ENCODE measurements around the gene AEBP2.
A peak's percentile ranks its signal among the peaks of the same experiment; 100 is the strongest.
"Not testable (repeated sequence)": the region's sequence is repeated elsewhere in the genome, so short reads cannot be mapped to it uniquely, and the experiment has no call there.

The AEBP2 gene

GRCh38 chr12:19515179-19515578 is 75.9 kb downstream of the AEBP2 start:
- DNase-seq, result no peak

DNA sequence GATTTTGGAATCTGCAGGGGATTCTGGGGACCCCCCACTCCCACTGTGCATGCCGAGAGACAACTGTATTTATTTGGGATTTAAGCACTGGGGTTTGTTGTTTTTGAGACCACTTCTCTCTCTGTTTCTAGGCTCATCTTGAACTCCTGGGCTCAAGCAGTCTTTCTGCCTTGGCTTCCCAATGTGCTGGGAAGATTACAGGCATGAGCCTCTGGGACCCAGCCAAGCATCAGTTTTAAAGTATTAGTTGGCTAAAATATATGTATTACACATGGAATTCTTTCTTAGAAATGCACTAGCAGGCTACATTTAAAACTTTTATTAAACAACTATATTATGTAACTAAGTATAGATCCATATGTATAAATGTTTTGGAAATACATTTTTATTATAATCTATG is 78.3 kb downstream of the AEBP2 start:
- no peak for DNase-seq

GRCh38 chr12:19518209-19518608 is 78.9 kb downstream of the AEBP2 start:
- no peak for DNase-seq

- no peak for DNase-seq
These were observed 81.5 kb downstream of the AEBP2 start for GRCh38 chr12:19520646-19521415.

DNA sequence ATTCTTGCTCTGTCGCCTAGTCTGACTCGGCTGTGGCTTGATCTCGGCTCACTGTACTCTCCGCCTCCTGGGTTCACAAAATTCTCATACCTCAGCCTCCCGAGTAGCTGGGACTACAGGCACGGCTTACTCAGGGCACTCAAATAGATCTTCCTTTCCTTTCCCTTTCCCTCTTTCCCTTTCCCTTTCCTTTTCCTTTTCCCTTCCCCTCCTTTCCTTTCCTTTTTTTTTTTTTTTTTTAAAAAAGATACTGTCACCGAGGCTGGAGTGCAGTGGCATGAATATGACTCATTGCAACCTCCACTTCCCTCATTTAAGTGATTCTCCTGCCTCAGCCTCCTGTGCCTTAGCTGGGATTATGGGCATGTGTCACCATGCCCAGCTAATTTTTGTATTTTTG is 86.0 kb downstream of the AEBP2 start:
- DNase-seq, result no peak

DNA sequence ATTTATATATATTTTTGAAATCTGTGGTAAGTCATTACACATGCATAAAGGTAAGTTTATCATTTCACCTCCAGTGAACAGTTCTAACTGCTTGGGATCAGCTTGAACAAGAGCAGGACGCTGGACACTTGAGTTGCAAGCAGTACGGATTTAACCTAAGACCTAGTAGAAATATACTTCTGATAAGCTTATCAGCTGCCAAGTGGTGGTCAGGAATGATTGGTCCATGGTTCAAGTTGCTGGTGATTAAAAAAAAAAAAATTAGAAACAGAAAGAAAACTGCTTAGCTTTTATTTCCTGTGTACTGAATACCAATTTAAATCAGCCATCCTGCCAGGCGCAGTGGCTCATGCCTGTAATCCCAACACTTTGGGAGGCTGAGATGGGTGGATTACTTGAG is 88.6 kb downstream of the AEBP2 start:
- no peak for DNase-seq

DNA sequence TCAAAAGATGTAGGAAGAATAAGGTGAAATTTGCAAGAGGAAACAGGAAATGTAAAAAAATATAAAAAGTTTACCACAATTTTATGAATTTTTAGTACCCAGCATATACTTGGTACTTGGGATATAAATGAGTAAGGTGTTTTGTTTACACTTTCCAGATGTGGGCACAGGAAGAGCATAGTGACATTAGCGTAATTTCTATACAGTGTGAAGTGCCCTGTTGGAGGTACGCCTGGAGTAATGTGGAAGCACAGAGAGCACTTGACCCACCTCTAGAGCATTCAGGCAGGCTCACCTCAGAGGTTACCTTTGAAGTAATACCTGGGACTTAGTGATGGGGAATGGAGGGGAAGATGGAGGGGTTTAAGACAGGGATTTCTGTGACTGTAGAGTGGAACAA is 89.5 kb downstream of the AEBP2 start:
- DNase-seq, result no peak

GRCh38 chr12:19529951-19530636 is 90.8 kb downstream of the AEBP2 start:
- no peak for DNase-seq

DNA sequence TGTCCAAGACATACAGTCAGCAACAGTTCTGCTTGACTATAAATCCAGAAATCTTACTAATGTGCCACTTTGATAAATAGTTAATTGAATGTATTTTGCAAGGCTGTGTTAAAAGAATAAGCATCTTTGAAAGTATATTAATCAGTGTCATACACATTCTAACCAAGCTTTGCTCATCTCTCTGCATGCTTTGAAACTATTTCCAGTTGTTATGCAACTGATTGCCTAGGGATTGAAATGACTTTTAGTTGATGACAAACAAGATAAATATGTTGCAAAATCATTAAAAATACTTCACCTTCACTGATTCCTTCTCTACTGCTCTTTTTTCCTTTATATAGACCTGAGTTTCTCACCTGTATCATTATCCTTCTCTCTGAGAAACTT is 91.3 kb downstream of the AEBP2 start:
- DNase-seq, result no peak

GRCh38 chr12:19533567-19533966 is 94.3 kb downstream of the AEBP2 start:
- DNase-seq, result no peak

GRCh38 chr12:19539071-19539470 is 99.8 kb downstream of the AEBP2 start:
- no peak for DNase-seq

GRCh38 chr12:19539836-19540235 is 100.5 kb downstream of the AEBP2 start:
- DNase-seq, result no peak

DNA sequence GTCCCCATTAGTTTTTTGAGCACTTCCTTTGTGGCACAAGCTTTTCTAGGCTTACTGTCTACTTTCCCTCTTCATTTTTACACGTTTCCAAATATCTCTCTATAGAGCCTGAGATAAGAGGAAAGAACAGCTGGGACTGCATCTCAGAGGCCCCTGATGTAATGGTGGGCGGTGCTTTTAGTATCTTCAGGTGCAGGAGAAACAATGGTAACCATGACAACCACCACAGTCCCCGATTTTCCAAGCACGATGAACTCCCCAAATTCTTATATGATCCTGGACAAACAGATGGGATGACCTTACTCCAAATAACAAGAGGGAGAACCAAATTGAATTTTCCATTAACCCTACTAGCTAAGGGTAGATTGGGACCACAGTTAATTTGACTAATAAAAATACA is 103.3 kb downstream of the AEBP2 start:
- DNase-seq, result no peak

DNA sequence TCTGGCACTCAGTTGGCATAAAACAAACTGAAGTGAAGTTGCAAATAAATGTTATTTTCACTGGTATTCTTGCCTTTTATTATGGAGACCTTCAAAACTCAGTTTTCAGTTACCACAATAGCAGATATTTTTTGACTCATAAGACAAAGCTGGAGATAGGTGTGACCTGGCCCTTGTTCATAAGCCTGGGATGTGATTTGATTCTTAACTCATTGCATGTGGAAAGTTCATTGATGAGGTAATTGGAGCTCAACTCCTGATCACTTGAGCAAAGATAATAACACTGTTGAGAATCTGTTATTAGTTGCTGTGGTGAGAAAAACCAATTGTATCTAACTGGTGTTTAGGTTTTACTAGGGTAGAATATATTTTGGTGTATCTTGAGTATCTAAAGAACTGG is 105.1 kb downstream of the AEBP2 start:
- no peak for DNase-seq

GRCh38 chr12:19545301-19545700 is 106.0 kb downstream of the AEBP2 start:
- DNase-seq, result no peak

DNA sequence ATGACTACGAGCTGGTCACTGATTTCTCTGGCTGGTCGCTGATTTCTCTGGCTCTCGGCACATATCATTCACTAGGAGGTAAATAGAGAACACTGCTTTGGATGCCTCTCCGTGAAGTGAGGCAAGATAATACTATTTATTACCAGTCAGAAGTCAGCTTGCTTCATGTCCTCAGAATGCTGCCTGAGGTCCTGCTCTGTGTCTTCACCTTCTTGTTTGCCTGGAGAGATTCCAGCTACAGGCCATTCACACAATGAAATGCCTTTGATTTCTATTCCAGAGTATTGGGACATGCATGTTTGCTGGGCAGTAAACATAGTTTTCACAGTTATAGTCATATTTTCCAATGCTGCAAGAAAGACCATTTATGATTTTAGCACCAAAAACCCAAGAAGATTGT is 106.7 kb downstream of the AEBP2 start:
- DNase-seq, result no peak

GRCh38 chr12:19546611-19547162 is 107.4 kb downstream of the AEBP2 start:
- DNase-seq, result no peak

DNA sequence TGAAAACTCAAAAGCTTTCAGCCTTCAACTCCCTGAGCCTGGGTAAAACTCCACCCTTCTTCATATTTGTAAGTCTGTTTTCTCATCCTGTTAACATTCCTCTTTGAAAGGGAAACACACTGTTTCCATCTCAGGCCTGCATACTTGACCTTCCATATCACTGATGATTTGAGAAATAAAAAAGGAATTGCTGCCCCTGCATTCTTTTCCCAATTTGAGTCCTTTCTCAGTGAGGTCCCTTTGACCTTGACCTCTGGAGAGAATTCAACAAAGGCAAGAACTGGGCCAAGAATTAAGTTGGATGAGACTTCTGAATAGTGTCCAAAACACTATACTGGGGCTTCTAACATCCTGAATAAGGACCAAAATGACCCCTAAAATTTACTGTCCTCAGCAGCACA is 108.0 kb downstream of the AEBP2 start:
- no peak for DNase-seq

- DNase-seq, result no peak
These were observed 109.5 kb downstream of the AEBP2 start for GRCh38 chr12:19548834-19549233.

DNA sequence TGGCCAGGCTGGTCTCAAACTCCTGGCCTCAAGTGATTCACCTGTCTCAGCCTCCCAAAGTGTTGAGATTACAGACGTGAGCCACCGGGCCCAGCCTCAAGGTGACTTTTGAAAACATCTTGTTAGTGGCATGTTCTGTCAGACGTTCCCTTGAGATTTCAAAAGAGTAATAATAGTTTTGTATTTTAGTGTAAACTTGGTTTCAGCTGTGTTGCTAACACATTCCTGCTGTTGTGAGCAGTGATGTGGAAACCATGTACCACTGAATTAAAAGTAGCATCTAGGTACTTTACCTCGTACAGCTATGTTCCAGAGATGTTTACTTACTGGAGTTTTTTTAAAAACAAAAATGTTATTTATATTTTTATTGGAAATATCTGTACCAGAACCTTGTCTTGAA is 111.3 kb downstream of the AEBP2 start:
- no peak for DNase-seq

DNA sequence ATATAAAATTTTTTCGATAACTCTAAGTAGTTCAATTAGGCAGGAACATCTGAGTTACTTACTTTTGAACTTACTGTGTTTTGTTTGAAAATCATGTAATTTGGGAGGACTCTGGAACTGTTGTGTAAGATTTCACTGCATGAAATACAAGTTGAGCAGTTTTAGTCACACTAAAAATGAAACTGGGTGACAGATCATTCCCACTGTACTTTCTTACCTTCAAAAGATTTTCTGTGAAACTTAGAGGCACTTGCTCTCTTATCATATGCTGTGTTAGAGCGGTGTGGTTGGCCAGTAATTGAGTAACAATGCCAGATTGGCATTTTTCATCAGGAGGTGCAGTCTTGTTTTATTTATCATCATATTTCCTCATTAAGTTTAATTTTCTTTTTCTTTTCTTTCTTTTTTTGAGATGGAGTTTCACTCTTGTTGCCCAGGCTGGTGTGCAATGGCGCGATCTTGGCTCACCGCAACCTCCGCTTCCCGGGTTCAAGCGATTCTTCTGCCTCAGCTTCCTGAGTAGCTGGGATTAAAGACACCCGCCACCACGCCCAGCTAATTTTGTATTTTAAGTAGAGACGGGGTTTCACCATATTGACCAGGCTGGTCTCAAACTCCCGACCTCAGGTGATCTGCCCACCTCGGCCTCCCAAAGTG is 113.3 kb downstream of the AEBP2 start:
- DNase-seq, result not testable (repeated sequence)

DNA sequence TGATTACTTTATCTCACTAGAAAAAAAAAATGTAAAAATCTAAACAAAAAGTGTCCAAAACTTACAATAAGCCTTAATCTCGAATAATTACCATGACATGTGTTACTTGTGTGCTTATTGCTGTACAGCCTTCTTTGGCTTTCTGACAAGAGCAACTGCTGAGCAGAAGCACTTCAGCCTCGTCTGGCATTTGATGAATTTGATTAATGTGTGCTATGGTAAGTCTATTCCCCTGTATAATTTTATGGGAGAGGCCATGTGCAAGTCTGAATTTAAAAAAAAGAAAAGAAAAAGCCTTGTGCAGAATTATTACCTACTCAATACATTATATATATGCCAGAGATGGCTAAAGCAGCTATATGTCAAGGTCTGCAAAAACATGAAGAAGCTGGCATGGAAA is 113.9 kb downstream of the AEBP2 start:
- DNase-seq, result peak; percentile 76

DNA sequence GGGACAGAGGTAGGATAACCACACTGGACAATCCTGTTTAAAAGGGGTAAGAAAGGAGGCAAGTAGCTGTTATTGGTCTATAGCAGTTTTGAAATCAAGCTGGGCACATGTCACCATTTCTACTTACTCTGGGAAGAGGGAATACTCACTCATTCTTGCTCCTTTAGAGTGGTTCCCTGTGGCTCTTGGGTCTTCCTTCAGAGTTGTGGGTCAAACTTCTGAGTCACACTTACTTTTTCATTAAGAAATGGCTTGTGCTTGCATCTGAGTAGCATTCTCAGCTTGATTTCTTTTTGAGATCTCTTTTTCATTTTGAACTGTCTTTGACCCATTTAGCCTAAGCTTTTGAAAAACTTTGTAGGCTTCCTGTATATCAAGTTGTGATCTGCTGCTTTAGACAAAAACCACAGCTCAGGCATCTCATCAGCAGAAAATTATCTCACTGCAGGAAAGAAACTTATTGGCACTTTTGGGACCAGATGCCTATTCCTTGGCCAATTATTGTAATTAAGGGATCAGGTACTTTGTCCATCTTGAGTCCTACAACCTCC is 122.2 kb downstream of the AEBP2 start:
- no peak for DNase-seq
